ENCODE data around the gene FOSL1. TPM values are rescaled to one million over a fixed set of nuclear protein-coding genes. Genes with fewer than 3 reads are reported as not detected.

FOSL1 gene
- total and polyA plus RNA-seq, 2 donors = 7.5 TPM; not detected in 1

- DNase-seq (ENCODE audit: extremely low spot score) = no peak
- Histone ChIP-seq H3K4me3 (ENCODE audit: low read depth, low read length) (no peak overlapping the region), H3K4me1 (ENCODE audit: insufficient read depth) (no peaks in the 10 kb centered on the region), H3K36me3 (ENCODE audit: insufficient read depth) (no peaks in the 10 kb centered on the region), H3K27ac (ENCODE audit: low read depth) (no peak overlapping the region)
- WGBS = 87% methylated on average over 24 of the region's 24 CpGs
Measured at GRCh38 chr11:65862941-65863888, 37.0 kb downstream of the FOSL1 start.

DNA sequence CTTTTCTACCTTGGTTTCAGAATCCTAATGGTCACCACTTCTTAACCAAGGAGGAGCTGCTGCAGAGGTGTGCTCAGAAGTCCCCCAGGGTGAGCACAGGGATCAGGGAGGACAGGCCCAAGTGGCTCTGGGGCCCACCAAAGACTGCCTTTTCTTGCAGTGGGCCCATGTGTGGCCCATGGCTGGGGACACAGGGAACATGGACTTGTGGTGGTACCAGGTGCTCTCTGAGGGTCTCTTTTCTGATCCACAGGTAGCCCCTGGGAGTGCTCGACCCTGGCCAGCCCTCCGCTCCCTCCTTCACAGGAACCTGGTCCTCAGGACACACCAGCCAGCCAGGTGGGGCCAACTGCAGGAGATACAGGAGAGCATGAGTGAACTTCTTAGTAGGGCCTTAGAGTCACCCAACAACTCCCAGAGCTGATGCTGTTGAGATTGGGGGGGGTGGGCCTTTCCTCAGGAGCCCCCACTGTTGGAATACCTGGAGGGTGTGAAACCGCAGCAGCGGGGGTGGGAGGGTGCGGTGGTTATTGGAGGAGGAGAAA, 37.9 kb downstream of the FOSL1 start:
- DNase-seq (ENCODE audit: extremely low spot score) = no peak
- WGBS = 87% methylated on average over 5 of the region's 5 CpGs

DNA sequence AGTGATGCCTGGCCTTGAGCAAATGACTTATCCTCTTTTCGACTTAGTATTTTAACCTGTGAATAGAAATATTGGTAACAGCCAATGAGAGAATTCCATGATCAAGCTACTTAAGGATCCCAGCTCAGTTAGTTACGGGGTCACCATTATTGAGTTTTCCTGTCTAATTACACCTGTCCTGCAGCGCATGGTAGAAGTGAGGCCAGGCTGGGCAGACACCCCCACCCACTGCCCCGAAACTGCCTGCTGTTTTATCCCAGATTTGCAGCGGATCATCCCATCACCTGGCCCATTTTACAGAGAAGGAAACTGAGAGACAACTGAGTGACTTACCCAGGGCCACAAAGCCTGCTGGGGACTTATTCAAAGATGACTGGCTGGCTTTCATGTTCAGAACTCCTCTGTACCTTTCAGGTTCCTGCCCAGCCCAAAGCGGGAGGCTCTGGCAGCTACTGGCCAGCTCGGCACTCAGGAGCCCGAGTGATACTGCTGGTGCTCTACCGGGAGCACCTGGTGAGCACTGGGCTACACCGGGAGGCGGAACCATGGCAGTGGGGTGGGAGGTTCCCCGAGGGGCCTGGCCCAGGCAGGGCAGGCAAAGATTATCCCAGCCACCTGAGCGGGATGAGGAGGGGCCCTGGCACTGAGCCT, 38.5 kb downstream of the FOSL1 start:
- no peaks in the 10 kb centered on the region for H3K36me3 ChIP-seq (ENCODE audit: insufficient read depth)
- no peaks in the 10 kb centered on the region for H3K4me1 ChIP-seq (ENCODE audit: insufficient read depth)
- 86% methylated on average over 13 of the region's 13 CpGs for WGBS
- H3K4me3 ChIP-seq (ENCODE audit: low read depth, low read length) = no peak overlapping the region
- DNase-seq (ENCODE audit: extremely low spot score) = no peak
- H3K27ac ChIP-seq (ENCODE audit: low read depth) = no peak overlapping the region

More for the DNA sequence above, 37.9 kb downstream of the FOSL1 start:
- no peaks in the 10 kb centered on the region for H3K4me1 ChIP-seq (ENCODE audit: insufficient read depth)
- no peak overlapping the region for H3K27ac ChIP-seq (ENCODE audit: low read depth)
- H3K4me3 ChIP-seq (ENCODE audit: low read depth, low read length) = no peak overlapping the region
- no peaks in the 10 kb centered on the region for H3K36me3 ChIP-seq (ENCODE audit: insufficient read depth)

GRCh38 chr11:65861165-65861505, 39.1 kb downstream of the FOSL1 start:
- Histone ChIP-seq H3K36me3 (ENCODE audit: insufficient read depth) (no peaks in the 10 kb centered on the region), H3K4me3 (ENCODE audit: low read depth, low read length) (peak overlapping the region; percentile 72), H3K4me1 (ENCODE audit: insufficient read depth) (no peaks in the 10 kb centered on the region), H3K27ac (ENCODE audit: low read depth) (peak overlapping the region; percentile 95)
- 7% methylated on average over 14 of the region's 14 CpGs for WGBS
- DNase-seq (ENCODE audit: extremely low spot score) = no peak

DNA sequence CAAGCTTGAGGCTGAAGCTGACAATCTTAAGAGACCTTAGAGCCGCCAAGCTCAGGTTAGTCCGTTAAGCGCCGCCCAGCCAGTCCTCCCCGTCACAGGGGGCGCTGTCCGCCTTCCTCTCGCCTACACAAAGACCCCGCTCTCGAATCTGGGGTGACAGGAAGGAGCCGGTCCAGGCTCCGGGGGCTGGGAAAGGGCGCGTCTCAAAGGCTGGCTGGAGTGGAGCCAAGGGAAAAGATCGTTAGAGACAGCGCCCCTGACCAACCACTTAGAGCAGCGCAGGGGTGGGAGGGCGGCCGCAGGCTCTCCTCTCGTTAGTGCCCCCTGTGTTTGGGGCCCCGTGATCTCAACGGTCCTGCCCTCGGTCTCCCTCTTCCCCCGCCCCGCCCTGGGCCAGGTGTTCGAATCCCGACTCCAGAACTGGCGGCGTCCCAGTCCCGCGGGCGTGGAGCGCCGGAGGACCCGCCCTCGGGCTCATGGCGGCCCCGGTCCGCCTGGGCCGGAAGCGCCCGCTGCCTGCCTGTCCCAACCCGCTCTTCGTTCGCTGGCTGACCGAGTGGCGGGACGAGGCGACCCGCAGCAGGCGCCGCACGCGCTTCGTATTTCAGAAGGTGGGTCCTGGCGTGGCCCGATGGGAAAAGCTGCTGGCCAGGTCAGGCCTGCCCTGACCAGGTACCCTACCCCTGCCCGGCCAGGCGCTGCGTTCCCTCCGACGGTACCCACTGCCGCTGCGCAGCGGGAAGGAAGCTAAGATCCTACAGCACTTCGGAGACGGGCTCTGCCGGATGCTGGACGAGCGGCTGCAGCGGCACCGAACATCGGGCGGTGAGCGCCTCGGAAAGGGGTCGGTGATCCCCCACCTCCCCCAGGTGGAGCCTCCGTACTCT, 39.7 kb downstream of the FOSL1 start, which contains the start of gene MUS81:
MUS81 (plus strand) TSS at position 156 of the 887 bp plus-strand sequence; CDS start at position 477, 321 bp downstream.
- under 1% methylated on average over 78 of the region's 78 CpGs for whole genome bisulfite sequencing
- H3K27ac ChIP-seq (ENCODE audit: low read depth) = peak within 1 kb of the TSS; percentile 95
- peak; percentile 97 for DNase-seq (ENCODE audit: extremely low spot score)
- peak within 1 kb of the TSS; percentile 72 for H3K4me3 ChIP-seq (ENCODE audit: low read depth, low read length)
- no peaks in the 10 kb centered on the region for H3K36me3 ChIP-seq (ENCODE audit: insufficient read depth)
- H3K4me1 ChIP-seq (ENCODE audit: insufficient read depth) = no peaks in the 10 kb centered on the region

DNA sequence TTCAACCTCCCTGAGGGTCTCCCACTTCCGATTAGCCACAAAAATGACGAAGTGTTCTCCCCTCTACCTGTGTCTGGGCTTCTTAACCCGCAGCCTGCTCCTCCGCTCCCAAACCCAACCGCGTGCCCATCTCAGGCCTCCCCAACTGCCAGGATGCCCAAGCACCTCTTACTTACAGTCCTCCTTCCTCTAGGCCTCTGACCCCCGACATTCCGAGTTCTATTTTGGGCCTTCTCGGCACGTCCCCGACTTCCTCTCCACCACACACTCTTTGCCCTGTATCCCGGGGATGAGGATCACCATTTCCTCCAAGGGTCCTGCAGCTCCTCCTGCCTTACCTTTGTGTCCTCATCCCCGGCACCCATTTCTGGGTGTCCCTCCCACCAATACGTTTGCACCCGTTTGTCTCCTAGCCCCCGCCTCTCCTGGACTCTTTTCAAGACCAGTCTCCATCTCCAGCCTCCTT, 40.3 kb downstream of the FOSL1 start:
- H3K4me1 ChIP-seq (ENCODE audit: insufficient read depth) = no peaks in the 10 kb centered on the region
- H3K27ac ChIP-seq (ENCODE audit: low read depth) = peak overlapping the region; percentile 95
- no peak for DNase-seq (ENCODE audit: extremely low spot score)
- H3K36me3 ChIP-seq (ENCODE audit: insufficient read depth) = no peaks in the 10 kb centered on the region
- peak overlapping the region; percentile 21 for H3K4me3 ChIP-seq (ENCODE audit: low read depth, low read length)
- 1% methylated on average over 16 of the region's 16 CpGs for WGBS

DNA sequence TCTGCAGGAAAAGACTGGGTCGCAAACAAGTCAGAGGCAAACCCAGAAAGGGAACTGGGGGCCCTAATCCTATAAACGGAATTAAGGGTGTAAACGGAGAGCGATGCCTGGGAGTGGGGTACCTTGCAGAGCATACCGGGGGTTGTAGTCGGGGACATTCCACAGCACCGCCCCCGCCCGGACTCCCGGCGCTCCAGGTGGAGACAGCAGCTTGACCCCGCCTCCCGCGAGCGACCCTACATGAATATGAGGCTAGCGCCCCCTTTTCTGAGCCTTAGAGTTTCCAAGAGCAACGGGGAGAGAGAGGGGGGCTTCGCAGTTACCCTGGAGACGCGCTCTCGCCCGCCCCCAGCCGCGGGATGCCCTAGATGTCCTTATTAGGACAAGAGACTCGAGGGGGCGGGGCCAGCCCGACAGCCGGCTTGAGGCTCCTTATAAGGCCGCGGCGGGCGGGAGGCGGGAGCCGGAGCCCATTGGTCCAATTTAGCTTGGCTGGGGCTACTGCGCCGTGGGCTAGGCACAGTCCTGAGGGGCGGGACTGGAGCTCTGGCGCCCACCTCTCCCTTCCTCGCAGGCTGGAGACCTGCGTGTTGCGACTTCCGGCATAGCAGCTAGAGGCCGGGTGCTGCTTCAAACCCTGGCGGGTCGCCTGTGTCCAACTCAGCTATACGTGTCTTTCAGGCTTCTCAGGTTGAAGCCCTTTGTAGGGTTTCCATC, 40.9 kb downstream of the FOSL1 start:
- Histone ChIP-seq H3K4me3 (ENCODE audit: low read depth, low read length) (peak overlapping the region; percentile 34), H3K4me1 (ENCODE audit: insufficient read depth) (no peaks in the 10 kb centered on the region), H3K36me3 (ENCODE audit: insufficient read depth) (no peaks in the 10 kb centered on the region), H3K27ac (ENCODE audit: low read depth) (peak overlapping the region; percentile 95)
- WGBS = under 1% methylated on average over 46 of the region's 46 CpGs
- peak; percentile 94 for DNase-seq (ENCODE audit: extremely low spot score)

- Histone ChIP-seq H3K36me3 (ENCODE audit: insufficient read depth) (no peaks in the 10 kb centered on the region), H3K4me3 (ENCODE audit: low read depth, low read length) (peak overlapping the region; percentile 34), H3K4me1 (ENCODE audit: insufficient read depth) (no peaks in the 10 kb centered on the region), H3K27ac (ENCODE audit: low read depth) (peak overlapping the region; percentile 95)
- WGBS = under 1% methylated on average over 10 of the region's 10 CpGs
- no peak for DNase-seq (ENCODE audit: extremely low spot score)
Measured at GRCh38 chr11:65858681-65859087, 41.5 kb downstream of the FOSL1 start.

DNA sequence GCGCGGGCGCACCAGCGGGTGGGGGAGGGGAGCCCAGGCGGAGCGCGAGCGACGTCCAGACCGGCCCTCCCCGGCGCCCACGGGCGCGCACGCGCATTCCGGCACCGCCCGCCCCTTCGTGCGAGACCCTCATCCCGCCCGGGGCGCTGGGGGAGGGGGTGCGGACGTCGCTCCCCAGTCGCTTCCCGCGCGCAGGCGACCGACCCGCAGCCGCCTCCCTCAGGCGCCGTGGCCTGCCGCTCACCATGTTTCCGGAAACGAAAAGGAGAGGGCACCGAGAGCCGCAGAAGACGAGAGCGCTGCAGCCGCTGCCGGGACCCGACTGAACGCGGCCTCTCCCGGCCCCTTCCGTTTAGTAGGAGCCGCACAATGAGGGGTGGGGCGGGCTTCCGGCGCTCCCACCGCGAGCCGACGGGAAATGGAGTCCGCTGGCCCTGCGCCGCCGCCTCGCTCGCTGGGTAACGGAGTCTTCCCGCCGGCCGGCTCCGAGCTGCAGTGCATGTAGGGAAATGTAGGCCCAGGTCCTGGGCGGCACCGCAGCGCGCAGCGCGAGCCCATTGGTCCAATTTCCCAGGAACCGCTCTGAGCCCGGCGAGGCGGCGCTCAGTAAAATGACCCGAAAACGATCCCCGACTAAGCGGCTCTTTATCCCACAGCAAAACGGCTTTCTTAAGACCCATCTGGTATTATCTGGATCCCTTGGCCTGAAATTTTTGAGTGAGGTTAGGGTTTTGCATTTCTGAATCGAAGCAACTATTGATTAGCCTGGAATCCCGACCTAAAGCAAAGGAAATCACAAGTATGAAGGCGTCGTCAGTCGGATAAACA, 42.1 kb downstream of the FOSL1 start, which contains the start of gene CFL1:
CFL1 (minus strand) TSS at position 328 of the 828 bp plus-strand sequence; CDS start at position 247, 81 bp downstream.
- no peaks in the 10 kb centered on the region for H3K4me1 ChIP-seq (ENCODE audit: insufficient read depth)
- under 1% methylated on average over 92 of the region's 92 CpGs for WGBS
- peak within 1 kb of the TSS; percentile 95 for H3K27ac ChIP-seq (ENCODE audit: low read depth)
- peak; percentile 91 for DNase-seq (ENCODE audit: extremely low spot score)
- no peaks in the 10 kb centered on the region for H3K36me3 ChIP-seq (ENCODE audit: insufficient read depth)
- peak within 1 kb of the TSS; percentile 91 for H3K4me3 ChIP-seq (ENCODE audit: low read depth, low read length)

- H3K27ac ChIP-seq (ENCODE audit: low read depth) = peak overlapping the region; percentile 93
- peak overlapping the region; percentile 91 for H3K4me3 ChIP-seq (ENCODE audit: low read depth, low read length)
- under 1% methylated on average over 48 of the region's 49 CpGs for WGBS
- no peak for DNase-seq (ENCODE audit: extremely low spot score)
- H3K36me3 ChIP-seq (ENCODE audit: insufficient read depth) = peaks cover 3% of the 10 kb centered on the region
- H3K4me1 ChIP-seq (ENCODE audit: insufficient read depth) = no peaks in the 10 kb centered on the region
Measured at GRCh38 chr11:65857500-65857852, 42.7 kb downstream of the FOSL1 start.

- Histone ChIP-seq H3K27ac (ENCODE audit: low read depth) (peak overlapping the region; percentile 93), H3K4me3 (ENCODE audit: low read depth, low read length) (peak overlapping the region; percentile 91), H3K4me1 (ENCODE audit: insufficient read depth) (no peaks in the 10 kb centered on the region), H3K36me3 (ENCODE audit: insufficient read depth) (peaks cover 5% of the 10 kb centered on the region)
- no peak for DNase-seq (ENCODE audit: extremely low spot score)
- 1% methylated on average over 57 of the region's 57 CpGs for WGBS
Measured at GRCh38 chr11:65856689-65857499, 43.3 kb downstream of the FOSL1 start.
